ENCODE data around the gene FAXDC2. TPM values are rescaled to one million over a fixed set of nuclear protein-coding genes. Genes with fewer than 3 reads are reported as not detected.

FAXDC2 gene
- total RNA-seq, 1 donor from 2014 or later = 7.3 TPM

GRCh38 chr5:154830219-154830595, 20.2 kb downstream of the FAXDC2 start:
- H3K4me1 ChIP-seq = peaks cover 5% of the 10 kb centered on the region
- H3F3A ChIP-seq (ENCODE audit: low read depth) = no peaks in the 10 kb centered on the region
- H3K9ac ChIP-seq = no peak overlapping the region
- H3K79me2 ChIP-seq (ENCODE audit: low read depth) = no peaks in the 10 kb centered on the region
- Mint-ChIP-seq H3K9me3 (no peaks in the 10 kb centered on the region), H3K36me3 (peaks cover 11% of the 10 kb centered on the region), H3K4me3 (no peak overlapping the region), H3K27me3 (ENCODE audit: insufficient read depth, low read depth) (peaks cover 3% of the 10 kb centered on the region), H3K4me1 (no peaks in the 10 kb centered on the region), H3K27ac (no peak overlapping the region)
- no peak overlapping the region for H3K4me3 ChIP-seq
- no peak for DNase-seq (ENCODE audit: low spot score)
- H3K27me3 ChIP-seq = no peaks in the 10 kb centered on the region
- TF ChIP-seq, protein P1, sequence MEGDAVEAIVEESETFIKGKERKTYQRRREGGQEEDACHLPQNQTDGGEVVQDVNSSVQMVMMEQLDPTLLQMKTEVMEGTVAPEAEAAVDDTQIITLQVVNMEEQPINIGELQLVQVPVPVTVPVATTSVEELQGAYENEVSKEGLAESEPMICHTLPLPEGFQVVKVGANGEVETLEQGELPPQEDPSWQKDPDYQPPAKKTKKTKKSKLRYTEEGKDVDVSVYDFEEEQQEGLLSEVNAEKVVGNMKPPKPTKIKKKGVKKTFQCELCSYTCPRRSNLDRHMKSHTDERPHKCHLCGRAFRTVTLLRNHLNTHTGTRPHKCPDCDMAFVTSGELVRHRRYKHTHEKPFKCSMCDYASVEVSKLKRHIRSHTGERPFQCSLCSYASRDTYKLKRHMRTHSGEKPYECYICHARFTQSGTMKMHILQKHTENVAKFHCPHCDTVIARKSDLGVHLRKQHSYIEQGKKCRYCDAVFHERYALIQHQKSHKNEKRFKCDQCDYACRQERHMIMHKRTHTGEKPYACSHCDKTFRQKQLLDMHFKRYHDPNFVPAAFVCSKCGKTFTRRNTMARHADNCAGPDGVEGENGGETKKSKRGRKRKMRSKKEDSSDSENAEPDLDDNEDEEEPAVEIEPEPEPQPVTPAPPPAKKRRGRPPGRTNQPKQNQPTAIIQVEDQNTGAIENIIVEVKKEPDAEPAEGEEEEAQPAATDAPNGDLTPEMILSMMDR (IDR thresholded peaks at IDR 0.05) = no peak
- TF ChIP-seq EZH2 (IDR thresholded peaks at IDR 0.05) = no peak
- H3K4me2 ChIP-seq = no peak overlapping the region
- no peak overlapping the region for H3K27ac ChIP-seq
- no peaks in the 10 kb centered on the region for H3K9me3 ChIP-seq (ENCODE audit: low read depth)
- H2AFZ ChIP-seq (replicated peaks) = no peak overlapping the region
- H3K36me3 ChIP-seq = no peaks in the 10 kb centered on the region
- H4K20me1 ChIP-seq (ENCODE audit: low read depth) = no peaks in the 10 kb centered on the region

DNA sequence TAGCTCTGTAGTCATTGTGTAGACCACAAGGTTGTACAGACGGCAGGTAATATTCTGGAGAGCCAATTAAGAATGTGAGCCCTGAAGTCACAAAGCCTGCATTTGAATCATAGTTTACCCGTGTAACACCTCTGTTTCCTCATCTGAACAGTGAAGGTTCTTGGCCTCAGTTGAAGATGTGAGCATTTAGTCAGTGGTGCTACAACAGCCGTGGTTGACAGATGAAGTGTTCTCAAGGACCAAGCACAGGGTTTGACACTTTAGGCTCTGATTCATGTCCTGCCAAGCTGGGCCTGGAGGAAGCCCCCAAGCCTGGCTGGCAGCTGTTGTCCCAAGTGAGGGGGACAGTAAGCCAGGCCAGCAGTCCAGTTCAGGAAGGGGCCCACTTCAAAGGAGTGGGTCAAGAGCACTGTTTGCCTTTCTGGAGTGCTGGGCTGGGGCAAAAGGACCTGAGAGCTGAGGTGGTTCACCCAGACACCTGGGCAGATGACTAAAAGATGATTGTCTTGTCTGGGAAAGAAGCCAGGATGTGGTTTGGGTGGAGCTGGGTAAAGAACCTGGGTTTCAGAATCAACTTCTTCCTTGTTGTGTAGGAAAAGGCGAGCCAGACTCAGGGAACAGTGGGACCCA, 20.7 kb downstream of the FAXDC2 start:
- peaks cover 11% of the 10 kb centered on the region for H3K36me3 Mint-ChIP-seq
- Histone ChIP-seq H3K9me3 (ENCODE audit: low read depth) (no peaks in the 10 kb centered on the region), H2AFZ (replicated peaks) (no peak overlapping the region), H3K4me2 (no peak overlapping the region), H3K79me2 (ENCODE audit: low read depth) (no peaks in the 10 kb centered on the region), H3K4me1 (peaks cover 2% of the 10 kb centered on the region), H3K27ac (no peak overlapping the region), H4K20me1 (ENCODE audit: low read depth) (no peaks in the 10 kb centered on the region), H3F3A (ENCODE audit: low read depth) (no peaks in the 10 kb centered on the region), H3K36me3 (no peaks in the 10 kb centered on the region), H3K9ac (no peak overlapping the region), H3K4me3 (no peak overlapping the region), H3K27me3 (no peaks in the 10 kb centered on the region)
- H3K27ac Mint-ChIP-seq = no peak overlapping the region
- H3K27me3 Mint-ChIP-seq (ENCODE audit: insufficient read depth, low read depth) = peaks cover 3% of the 10 kb centered on the region
- H3K4me1 Mint-ChIP-seq = no peaks in the 10 kb centered on the region
- no peaks in the 10 kb centered on the region for H3K9me3 Mint-ChIP-seq
- no peak for DNase-seq (ENCODE audit: low spot score)
- H3K4me3 Mint-ChIP-seq = no peak overlapping the region
- TF ChIP-seq, protein P1 (IDR thresholded peaks at IDR 0.05) = no peak
- no peak for TF ChIP-seq EZH2 (IDR thresholded peaks at IDR 0.05)
- no peak for TF ChIP-seq EZH2phosphoT487 (IDR thresholded peaks at IDR 0.05)

DNA sequence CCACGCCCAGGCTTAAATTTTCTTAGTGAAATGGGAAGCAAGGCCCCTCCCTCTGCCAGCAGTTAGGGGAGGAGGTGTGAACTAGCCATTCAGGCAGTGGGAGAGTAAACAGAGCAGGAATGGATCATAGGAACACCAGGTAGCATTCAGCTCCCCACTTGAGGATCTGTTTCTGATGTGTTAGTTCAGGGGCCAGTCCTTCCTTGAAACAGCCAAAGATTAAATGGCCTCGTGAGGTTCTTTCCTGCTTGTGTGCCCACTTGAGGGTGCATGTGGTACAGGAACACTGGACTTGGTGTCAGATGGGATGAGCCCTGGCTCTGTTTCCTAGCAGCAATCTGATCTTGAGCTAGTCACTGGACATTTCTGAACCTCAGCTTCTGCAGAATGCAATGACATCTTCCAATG, 21.2 kb downstream of the FAXDC2 start:
- Histone ChIP-seq H3K79me2 (ENCODE audit: low read depth) (no peaks in the 10 kb centered on the region), H3F3A (ENCODE audit: low read depth) (no peaks in the 10 kb centered on the region), H3K4me2 (no peak overlapping the region), H3K9ac (no peak overlapping the region), H3K27ac (no peak overlapping the region), H3K4me1 (no peaks in the 10 kb centered on the region), H3K9me3 (ENCODE audit: low read depth) (no peaks in the 10 kb centered on the region), H3K36me3 (no peaks in the 10 kb centered on the region), H4K20me1 (ENCODE audit: low read depth) (no peaks in the 10 kb centered on the region), H3K27me3 (no peaks in the 10 kb centered on the region), H2AFZ (replicated peaks) (no peak overlapping the region), H3K4me3 (no peak overlapping the region)
- Mint-ChIP-seq H3K9me3 (no peaks in the 10 kb centered on the region), H3K4me3 (no peak overlapping the region), H3K36me3 (peaks cover 11% of the 10 kb centered on the region), H3K27ac (no peak overlapping the region), H3K4me1 (no peaks in the 10 kb centered on the region), H3K27me3 (ENCODE audit: insufficient read depth, low read depth) (peaks cover 3% of the 10 kb centered on the region)
- no peak for DNase-seq (ENCODE audit: low spot score)
- TF ChIP-seq EZH2phosphoT487 (IDR thresholded peaks at IDR 0.05) = no peak
- TF ChIP-seq, protein P1 (IDR thresholded peaks at IDR 0.05) = no peak
- TF ChIP-seq EZH2 (IDR thresholded peaks at IDR 0.05) = no peak

Measured in neural progenitor cell (in vitro differentiated cells).